NCI-H69 (cell line): Measurements from ENCODE around the gene IGSF23.
"Not testable (repeated sequence)": the region's sequence is repeated elsewhere in the genome, so short reads cannot be mapped to it uniquely, and the experiment has no call there.

Source experiments
- DNase-seq: peaks from one replicate; lab custom pipeline; 2025; lab: John Stamatoyannopoulos, UW

Gene IGSF23

GRCh38 chr19:44611812-44612295 is 1.5 kb upstream of the IGSF23 start:
- DNase-seq, result peak; percentile 98

GRCh38 chr19:44614313-44614712 is 950 bp downstream of the IGSF23 start:
- DNase-seq, result no peak

GRCh38 chr19:44615863-44616247 is 2.5 kb downstream of the IGSF23 start:
- no peak for DNase-seq

- peak; percentile 78 for DNase-seq
Measured at GRCh38 chr19:44617110-44617880, 3.9 kb downstream of the IGSF23 start.

- peak; percentile 20 for DNase-seq
Measured at GRCh38 chr19:44618640-44619357, 5.4 kb downstream of the IGSF23 start.

GRCh38 chr19:44620667-44621066 is 7.3 kb downstream of the IGSF23 start:
- DNase-seq, result no peak

GRCh38 chr19:44621367-44621766 is 8.0 kb downstream of the IGSF23 start:
- DNase-seq, result no peak

GRCh38 chr19:44623080-44623479 is 9.7 kb downstream of the IGSF23 start:
- DNase-seq, result no peak

GRCh38 chr19:44623626-44624025 is 10.3 kb downstream of the IGSF23 start:
- no peak for DNase-seq

- DNase-seq, result no peak
Measured at GRCh38 chr19:44624840-44625354, 11.5 kb downstream of the IGSF23 start.

GRCh38 chr19:44625637-44626036 is 12.3 kb downstream of the IGSF23 start:
- not testable (repeated sequence) for DNase-seq

GRCh38 chr19:44626048-44626624 is 12.8 kb downstream of the IGSF23 start:
- DNase-seq, result no peak

- DNase-seq, result no peak
Measured at GRCh38 chr19:44627631-44628030, 14.3 kb downstream of the IGSF23 start.

- DNase-seq, result no peak
Measured at GRCh38 chr19:44628793-44629192, 15.4 kb downstream of the IGSF23 start.

GRCh38 chr19:44631611-44632010 is 18.2 kb downstream of the IGSF23 start:
- not testable (repeated sequence) for DNase-seq

GRCh38 chr19:44634058-44634457 is 20.7 kb downstream of the IGSF23 start:
- not testable (repeated sequence) for DNase-seq

- no peak for DNase-seq
Measured at GRCh38 chr19:44634785-44635184, 21.4 kb downstream of the IGSF23 start.

- peak; percentile 81 for DNase-seq
Measured at GRCh38 chr19:44635581-44636438, 22.4 kb downstream of the IGSF23 start.

GRCh38 chr19:44636439-44637389 is 23.4 kb downstream of the IGSF23 start:
- DNase-seq, result peak; percentile 22

- DNase-seq, result no peak
Measured at GRCh38 chr19:44637390-44637764, 24.0 kb downstream of the IGSF23 start.

- no peak for DNase-seq
Measured at GRCh38 chr19:44640518-44640917, 27.2 kb downstream of the IGSF23 start.
